GDM1 (cell line): Measurements from ENCODE around the gene FTO.
A peak's percentile ranks its signal among the peaks of the same experiment; 100 is the strongest.

Experiments
- DNase-seq: peaks from one replicate; lab custom pipeline; 2025; lab: John Stamatoyannopoulos, UW

The FTO gene

GRCh38 chr16:54009464-54010176, 305.7 kb downstream of the FTO start:
- DNase-seq: no peak

DNA sequence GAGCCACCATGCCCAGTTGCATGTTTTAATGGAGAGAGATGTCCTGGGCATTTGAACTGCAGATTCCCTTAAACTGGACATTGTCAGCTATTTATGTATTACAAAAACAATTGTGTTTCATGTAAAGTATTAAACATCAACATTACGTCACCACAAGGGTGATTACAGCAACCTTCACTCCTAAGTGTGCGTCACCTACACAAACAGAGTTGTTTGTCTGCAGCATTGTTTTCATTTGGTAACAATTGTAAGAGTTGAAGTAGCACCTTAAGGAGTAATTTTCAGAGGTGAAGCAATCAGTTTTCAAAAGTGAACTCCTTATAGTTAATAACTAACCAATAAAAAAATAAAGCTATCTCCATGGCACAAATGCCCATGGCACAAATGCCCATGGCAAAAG, 311.2 kb downstream of the FTO start:
- DNase-seq: no peak

- no peak for DNase-seq
These were observed 318.4 kb downstream of the FTO start for GRCh38 chr16:54022362-54022761.

DNA sequence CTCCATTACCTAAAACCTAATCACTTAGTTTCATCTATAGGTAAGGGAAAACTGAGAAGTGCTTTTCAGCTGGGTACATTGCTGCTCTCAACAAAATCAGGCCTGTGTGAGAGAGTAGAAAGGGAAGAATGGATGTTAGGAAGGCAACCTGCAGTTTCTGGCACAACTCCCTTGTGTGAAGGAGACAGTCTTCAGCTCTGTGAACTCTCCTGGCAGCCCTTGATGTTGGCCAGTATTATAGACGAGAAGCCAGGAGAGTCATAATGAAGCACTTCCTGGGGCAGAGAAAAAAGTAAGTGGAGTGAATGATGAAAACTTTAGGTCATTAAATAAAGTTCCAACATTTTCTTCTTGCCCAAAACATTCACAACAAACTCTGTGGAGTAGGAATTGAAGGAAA, 322.5 kb downstream of the FTO start:
- DNase-seq: no peak

GRCh38 chr16:54027062-54027461, 323.1 kb downstream of the FTO start:
- DNase-seq: no peak

GRCh38 chr16:54027558-54027957, 323.6 kb downstream of the FTO start:
- DNase-seq: no peak

DNA sequence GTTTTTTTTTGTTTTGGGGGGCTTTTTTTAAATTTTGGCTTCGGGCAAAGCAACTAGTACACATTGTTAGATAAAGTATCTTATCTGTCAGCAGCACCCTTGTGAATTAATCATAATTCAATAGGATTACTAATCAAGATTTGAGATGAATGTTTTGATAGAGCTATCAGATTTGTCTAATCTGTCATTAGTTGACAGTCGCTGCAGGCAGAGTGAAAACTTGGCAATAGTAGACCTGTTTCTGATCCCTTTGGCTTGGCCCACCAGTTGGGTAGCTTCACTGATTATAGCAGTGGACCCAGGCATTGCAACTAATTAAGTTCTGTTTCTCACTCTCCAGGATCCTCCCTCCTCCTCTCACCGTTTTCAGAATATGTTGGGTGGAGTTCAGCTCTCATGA, 324.0 kb downstream of the FTO start:
- DNase-seq: no peak

DNA sequence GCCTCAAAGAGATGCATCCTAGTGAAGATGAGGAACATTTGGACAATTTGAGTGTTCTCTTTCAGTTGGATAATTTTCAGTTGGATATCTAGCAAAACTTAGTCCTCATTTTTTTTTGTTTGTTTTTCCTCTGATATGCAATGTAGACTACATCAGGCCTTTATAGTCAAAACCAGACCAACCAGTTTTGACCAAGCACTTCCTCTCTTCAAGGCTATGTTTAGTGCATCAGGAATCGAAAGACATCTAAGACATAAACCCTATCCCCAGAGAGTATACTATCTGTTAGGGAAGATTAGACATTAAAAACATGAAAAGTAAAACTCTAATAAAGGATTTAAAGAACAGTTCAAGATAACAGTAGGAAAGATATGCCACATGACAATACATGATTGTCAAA, 326.5 kb downstream of the FTO start:
- DNase-seq: no peak

DNA sequence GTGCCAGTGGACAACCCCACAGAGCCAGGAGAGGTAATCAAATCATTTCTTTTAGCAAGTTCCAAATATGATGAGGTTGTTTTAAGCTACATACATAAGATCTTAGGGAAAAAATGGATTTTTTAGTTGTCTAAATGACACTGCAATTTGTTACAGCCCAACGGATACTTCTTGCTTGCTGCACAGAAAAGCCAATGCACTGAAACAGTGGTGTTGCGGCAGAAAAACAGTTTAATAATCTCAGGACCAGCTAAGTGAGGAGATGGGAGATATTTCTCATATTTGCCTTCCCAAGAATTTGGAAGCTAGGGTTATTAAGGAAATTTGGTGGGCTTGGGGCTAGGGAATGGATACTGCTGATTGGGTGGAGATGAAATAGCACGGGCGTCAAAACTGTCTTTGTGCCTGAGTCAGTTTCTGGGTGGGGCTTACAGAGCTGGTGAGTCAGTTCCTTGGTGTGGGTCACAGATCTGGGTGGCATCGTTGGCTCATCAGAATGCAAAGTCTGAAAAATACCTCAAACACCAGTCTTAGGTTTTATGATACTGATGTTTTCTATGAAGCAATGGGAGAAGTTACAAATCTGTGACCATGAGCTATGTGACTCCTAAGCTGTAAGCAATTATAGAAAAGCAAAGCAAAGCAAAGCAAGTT, 327.3 kb downstream of the FTO start:
- DNase-seq: no peak

- no peak for DNase-seq
These were observed 329.8 kb downstream of the FTO start for GRCh38 chr16:54033747-54034146.

DNA sequence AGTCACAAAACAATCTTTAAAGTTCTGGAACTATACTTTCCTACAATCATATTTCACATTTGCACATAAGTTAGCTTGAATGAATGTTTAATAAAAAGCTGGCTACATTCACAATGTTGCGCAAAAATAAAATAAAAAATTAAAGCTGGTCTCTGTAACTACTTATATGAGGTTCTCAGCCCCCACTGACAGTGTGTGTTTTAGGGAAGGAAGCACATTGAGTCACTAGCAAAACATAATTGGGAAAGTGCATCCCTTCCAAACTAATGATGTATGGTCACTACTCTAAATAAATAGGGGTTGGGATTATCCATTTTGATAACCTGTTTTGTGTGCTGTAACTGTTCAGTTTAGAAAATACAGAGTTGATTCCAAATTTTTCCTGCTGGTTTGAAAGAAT, 330.7 kb downstream of the FTO start:
- DNase-seq: no peak

- no peak for DNase-seq
These were observed 336.5 kb downstream of the FTO start for GRCh38 chr16:54040480-54040879.

- no peak for DNase-seq
These were observed 337.0 kb downstream of the FTO start for GRCh38 chr16:54040975-54041374.

- no peak for DNase-seq
These were observed 344.9 kb downstream of the FTO start for GRCh38 chr16:54048586-54049495.

- DNase-seq: no peak
These were observed 345.9 kb downstream of the FTO start for GRCh38 chr16:54049591-54050458.

DNA sequence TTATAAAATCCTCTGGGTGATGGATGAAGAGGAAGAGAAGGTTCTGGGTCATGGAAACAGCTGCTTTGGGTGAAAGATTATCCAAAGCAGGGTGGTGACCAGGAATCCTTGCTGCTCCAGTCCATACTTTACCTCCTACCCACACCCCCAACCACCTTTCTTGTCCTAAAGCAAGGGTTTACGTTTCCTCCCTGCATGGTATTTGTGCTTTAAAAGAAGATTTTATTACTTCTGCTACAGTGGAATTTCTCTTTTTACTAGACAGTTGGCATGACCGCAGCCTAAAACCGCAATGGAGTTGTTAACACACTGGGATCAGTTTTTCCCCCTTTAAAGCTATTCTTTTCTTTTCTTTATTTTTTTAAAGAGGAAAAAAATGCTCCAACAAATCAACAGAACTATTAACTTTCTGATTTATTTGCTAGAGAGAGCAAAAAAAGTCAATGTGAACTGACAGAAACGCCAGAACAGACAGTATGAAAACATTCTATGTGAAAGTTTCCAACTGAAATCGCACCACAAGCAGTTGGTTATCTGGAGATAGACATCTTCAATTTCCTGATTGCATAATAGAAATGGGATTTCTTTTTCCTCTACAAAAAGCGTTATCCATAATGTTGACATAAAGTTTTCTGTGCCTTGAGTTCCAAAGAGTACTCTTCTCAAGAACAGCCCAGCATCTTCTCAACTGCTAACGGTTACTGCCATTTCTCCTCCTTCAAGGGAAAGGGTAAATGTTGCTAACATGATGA, 346.7 kb downstream of the FTO start:
- DNase-seq: peak; percentile 70

- DNase-seq: no peak
These were observed 347.9 kb downstream of the FTO start for GRCh38 chr16:54051821-54052220.

DNA sequence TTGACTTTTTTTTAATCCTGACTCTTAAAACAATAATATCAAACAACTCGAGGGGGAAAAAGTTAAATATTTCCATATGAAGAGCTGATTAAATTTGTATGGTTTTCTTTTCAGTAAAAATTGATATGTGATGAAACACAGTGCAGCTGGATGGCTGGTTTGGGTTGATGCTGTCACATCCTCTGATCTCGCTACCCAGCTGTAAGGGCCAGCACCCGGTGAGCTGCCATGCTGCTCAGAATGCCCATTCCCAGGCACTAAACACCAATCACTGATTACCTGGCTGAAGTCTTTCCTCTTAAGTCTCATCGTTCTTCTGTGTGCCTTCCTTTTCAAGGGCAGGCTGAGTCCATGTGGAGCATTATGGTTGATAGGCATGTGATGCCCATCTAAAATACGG, 348.3 kb downstream of the FTO start:
- DNase-seq: no peak

DNA sequence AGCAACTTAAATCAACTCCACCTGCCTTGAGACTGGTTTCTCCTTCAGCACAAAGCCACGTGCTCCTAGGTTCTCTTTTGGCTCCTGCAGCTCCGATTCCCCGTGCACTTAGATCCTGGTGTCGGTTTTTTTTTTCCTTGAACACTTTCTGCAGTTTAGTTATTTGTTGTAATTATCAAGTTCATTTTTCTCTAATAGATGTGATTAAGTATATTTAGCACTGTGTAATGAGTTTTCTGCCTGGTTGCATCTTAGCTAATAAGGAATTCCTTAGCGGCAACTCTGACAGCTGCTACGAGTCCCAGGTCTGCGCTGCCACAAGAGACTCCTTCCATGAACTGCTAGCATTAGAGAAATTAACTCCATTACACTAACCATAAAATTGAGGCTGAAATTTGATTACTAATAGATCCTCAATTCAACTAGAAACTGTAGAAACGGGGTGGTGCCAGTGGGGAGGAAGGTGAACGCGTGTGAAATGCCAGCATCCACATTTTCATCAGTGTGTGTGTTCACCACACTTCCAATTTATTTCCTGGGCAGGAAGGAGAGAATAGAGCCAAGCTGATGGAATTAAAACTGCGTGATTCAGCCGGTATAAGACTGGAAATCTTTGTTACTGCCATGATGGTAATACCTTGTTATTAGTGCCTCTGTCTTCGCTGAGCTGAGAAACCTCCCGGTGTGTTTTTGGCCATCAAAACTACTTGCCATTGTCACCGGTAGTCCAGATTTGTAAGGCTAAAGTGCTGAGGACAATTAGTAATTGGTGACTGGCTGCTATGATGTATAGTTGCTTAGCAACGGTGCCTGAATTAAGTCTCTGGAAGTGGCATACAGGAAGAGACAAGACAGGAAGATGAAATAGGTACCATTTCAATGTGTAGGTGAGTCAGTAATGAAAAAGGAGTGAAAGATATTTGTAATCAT, 350.2 kb downstream of the FTO start:
- DNase-seq: no peak

DNA sequence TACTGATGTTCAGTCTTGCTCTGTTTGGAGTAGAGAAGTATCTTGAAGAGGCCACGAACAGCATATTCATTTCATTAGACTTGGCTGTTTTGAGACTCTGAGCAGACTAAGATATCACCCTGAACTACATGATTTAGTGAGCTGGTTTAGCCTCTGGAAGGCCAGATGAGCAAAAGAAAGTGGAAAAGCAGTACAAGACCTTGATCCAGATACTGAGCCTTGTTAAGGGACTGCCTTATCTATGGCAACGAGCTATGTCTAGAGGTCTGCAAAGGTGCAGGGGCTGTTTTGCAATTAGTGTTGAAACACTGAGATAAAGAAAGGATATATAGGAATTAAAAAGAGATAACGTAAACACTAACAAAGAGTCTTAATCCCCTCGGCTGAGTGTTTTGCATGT, 351.2 kb downstream of the FTO start:
- no peak for DNase-seq
